Measurements from ENCODE around the gene CD8B.
"Not testable (repeated sequence)": the region's sequence is repeated elsewhere in the genome, so short reads cannot be mapped to it uniquely, and the experiment has no call there.

The CD8B gene

GRCh38 chr2:86835548-86835889, 26.2 kb downstream of the CD8B start:
- DNase-seq, result not testable (repeated sequence)

- DNase-seq, result no peak
These were observed 28.4 kb downstream of the CD8B start for GRCh38 chr2:86833315-86833714.

DNA sequence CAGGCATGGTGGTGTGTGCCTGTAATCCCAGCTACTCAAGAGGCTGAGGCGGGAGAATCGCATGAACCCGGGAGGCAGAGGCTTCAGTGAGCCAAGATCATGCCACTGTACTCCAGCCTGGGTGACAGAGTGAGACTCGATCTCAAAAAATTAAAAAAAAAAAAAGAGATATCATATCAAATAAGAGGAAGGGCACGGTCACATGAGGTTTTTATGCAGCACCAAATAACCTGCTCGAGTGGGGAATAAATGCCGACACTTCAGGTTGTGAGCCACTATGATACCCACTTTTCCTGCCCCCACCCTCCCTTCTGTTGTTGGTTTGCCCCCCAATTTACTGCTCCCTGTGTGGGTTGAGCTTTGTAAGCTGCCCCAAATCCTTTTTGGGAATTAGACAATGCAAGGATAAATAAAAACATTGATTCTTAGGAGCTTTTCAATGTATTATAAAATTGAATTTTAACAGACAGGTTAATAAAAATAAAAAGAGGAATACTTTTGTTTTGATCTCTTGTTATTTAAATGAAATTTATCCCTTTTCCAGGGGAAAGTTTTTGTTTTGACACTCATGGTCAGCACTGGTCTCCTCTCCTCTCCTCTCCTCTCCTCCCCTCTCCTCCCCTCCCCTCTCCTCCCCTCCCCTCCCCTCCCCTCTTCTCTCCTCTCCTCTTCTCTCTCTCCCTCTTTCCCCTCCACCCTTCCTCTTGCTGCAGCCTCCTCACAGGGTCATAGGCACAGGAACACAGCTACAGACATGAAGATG, 29.2 kb downstream of the CD8B start:
- no peak for DNase-seq

DNA sequence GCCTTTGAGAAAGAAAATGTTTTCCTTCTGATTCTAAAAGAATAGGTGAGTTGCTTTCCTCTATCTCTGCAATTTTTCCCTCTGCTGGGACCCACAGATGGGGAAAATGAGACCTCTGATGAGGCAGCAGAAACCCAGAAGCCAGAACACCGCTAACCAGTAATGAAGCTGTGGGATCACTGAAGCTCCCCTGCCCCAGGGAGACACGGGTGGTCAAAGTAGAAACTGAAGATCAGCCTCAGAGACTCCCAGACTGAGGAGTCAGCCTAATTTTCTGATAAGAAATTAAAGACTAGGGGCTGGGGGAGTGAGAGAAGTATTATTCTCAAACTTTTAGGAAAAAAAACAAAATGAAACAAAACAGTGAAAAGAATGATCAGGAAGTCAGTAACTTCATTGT, 30.1 kb downstream of the CD8B start:
- no peak for DNase-seq

GRCh38 chr2:86826951-86827350, 34.7 kb downstream of the CD8B start:
- DNase-seq, result no peak

DNA sequence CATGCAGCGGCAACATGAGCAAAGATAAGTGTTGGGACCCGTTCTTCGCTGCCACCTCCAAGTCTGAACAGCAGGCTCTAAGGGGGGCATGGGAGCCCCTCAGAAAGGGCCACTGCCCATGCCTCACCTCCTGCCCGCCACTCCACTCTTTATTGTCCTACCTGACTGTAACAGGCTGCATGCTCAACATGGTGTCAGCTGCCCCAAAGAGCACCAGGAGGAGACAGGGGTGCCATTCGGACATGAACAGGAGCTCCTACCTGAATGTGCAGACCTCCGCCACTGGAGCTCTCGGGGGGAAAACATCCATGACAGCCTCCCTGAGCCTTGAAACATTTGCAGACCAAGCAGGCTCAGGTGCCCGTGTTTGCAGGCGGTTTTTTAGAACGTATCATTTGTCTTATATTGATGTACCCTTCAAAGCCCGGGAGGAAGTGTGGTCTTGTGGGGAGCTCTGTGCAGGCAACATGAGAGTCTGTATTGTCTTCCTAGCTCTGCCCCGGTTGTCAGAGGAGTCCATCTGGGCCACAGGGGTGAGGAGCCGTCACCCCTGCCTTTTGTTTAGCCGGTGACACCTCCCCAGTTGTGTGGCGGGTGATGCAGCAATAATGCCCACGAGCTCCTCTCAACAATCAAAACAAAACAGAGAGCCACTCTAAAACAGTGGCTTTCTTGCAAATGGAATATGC, 35.8 kb downstream of the CD8B start:
- DNase-seq, result no peak

DNA sequence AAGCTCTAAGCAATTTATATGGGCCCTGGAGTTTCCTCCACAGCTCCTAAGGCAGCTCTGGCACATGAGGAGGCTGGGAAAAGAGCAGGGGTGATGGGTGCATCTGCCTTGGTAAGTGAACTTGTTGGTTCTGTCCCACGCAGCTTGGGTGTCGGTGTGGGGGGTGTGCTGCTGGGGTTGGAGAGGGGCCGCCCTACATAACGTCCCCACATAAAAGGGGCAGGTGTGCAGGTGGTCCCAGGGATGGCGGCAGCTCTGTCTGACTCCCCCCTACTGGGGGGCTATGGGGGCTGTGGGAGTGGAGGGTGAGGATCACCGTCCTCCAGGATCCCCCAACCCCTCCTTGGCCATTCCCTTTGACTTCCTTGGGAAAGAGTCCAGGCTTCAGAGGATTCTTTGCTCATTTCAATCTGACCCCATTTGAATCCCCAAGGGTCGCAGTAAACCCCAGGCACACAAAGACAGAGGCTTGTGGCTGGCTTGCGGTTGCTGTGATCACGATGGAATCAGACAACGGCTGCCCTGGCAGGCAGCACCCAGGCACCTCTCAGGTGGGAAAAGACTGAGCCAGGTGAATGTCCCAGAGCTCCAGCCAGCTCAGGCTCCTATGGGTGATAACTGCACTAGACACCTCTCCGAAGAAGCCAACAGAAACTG, 36.5 kb downstream of the CD8B start:
- DNase-seq, result no peak

GRCh38 chr2:86822668-86823345, 38.9 kb downstream of the CD8B start:
- no peak for DNase-seq

DNA sequence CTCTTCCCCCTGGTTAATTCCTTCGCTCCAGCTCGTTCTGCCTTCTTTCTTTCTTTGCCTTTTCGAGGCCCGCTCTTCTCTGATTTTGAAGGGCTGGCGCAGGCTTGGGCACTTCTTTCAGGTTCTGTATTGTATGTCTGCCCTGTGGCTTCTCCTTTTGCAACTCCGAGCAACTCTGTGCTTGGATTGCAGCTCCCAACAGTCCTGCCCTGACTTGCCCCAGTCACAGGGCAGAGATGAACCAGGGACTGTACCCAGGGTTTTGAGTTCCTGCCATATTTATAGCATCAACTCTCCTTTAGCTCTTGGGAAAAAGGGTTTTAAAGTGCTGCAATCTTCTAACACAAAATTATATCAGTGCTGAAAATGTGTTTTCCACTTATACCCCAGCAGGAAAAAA, 39.8 kb downstream of the CD8B start:
- DNase-seq, result no peak

GRCh38 chr2:86821306-86821705, 40.4 kb downstream of the CD8B start:
- no peak for DNase-seq

DNA sequence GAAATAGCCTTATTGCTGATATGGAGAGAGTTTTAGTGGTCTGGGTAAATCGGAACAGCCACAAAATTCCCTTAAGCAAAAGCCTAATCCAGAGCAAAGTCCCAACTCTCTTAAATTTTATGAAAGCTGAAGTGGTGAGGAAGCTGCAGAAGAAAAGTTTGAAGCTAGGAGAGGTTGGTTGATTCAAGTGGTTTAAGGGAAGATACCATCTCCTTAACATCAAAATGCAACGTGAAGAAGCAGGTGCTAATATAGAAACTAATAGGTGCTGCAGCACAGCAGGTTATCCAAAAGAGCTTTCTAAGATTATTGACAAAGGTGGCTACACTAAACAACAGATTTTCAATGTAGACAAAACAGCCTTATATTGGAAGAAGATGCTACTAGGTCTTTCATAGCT, 42.7 kb downstream of the CD8B start:
- DNase-seq, result no peak

DNA sequence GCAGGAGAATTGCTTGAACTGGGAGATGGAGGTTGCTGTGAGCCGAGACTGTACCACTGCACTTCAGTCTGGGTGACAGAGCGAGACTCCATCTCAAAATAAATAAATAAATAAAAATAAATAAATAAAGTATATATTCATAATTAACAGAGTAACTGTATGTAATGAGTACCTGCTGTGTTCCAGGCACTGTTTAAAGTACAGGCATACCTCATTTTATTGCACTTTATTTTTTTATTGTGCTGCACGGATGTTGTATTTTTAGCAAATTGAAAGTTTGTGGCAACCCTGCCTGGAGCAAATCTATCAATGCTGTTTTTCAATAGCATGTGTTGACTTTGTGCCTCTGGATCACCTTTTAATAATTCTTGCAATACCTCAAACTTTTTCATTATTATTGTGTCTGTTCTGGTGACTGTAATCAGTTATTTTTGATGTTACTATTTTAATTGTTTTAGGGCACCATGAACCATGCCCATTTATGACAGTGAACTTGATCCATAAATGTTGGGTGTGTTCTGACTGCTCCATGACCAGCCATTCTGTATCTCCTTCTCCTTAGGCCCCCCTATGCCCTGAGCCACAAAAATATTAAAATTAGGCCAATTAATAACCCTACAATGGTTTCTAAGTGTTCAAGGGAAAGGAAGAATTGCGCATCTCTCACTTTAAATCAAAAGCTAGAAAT, 43.4 kb downstream of the CD8B start:
- DNase-seq, result no peak

- no peak for DNase-seq
These were observed 46.1 kb downstream of the CD8B start for GRCh38 chr2:86815611-86816010.

GRCh38 chr2:86809481-86810121, 52.1 kb downstream of the CD8B start:
- no peak for DNase-seq

GRCh38 chr2:86808315-86809161, 53.1 kb downstream of the CD8B start:
- peak; percentile 79 to 81 for DNase-seq

GRCh38 chr2:86807468-86808275, 54.0 kb downstream of the CD8B start:
- DNase-seq, result peak in 1 of 2 donors; percentile 13

GRCh38 chr2:86807133-86807467, 54.6 kb downstream of the CD8B start:
- DNase-seq, result no peak

GRCh38 chr2:86806059-86806857, 55.4 kb downstream of the CD8B start:
- no peak for DNase-seq

DNA sequence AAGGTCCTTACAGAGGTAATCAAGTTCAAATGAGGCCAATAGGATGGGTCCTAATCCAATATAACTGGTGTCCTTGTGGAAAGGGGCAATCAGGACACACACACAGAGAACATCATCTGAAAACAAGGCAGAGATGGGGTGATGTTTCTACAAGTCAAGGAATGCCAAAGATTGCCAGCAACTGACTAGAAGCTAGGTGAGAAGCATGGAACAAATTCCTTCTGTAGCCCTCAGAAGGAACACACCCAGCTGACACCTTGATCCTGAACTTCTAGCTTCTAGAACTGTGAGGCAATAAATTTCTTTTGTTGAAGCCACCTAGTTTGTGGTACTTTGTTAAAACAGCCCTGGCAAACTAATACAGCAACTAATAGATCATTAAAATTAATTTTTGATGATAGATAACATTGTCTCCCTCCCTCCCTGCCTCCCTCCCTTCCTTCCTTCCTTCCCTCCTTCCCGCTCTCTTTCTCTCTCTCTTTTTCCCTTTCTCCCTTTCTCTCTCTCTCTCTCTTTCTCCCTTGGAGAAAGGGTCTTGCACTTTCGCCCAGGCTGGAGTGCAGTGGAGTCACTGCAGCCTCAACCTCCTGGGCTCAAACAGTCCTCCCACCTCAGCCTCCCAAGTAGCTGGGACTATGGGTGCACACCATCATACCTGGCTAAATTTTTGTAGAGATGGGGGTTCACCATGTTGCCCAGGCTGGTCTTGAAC, 60.7 kb downstream of the CD8B start:
- DNase-seq, result no peak
